ENCODE data around the gene CDPF1. TPM values are rescaled to one million over a fixed set of nuclear protein-coding genes. Genes with fewer than 3 reads are reported as not detected.

The CDPF1 gene
- polyA plus RNA-seq, 1 donor (not counting 4 experiments of a cell fraction or from before 2014, with no cell fraction given) = 5.9 TPM

- no peak overlapping the region for H2AFZ ChIP-seq (ENCODE audit: control insufficient read depth, low read length)
- peaks cover 3% of the 10 kb centered on the region for H3K4me1 ChIP-seq (ENCODE audit: control insufficient read depth, extremely low read depth, insufficient read depth, low read length)
- no peak for DNase-seq (ENCODE audit: low read depth, low spot score)
- dilution Hi-C loops (cut with MboI; ENCODE audit: extremely low pct_ligation_motif_present, low sequenced_read_pairs) = no loop called here
- no peak overlapping the region for H3K4me3 ChIP-seq (ENCODE audit: control insufficient read depth in 2 of 3, extremely low read depth in 1 of 3, insufficient read depth in 2 of 3, low read depth in 1 of 3, low read length in 3 of 3)
- no peaks in the 10 kb centered on the region for H3K9me1 ChIP-seq (ENCODE audit: control insufficient read depth, extremely low read depth, insufficient read depth, low read length)
- no peak for FAIRE-seq
- H3K9me3 ChIP-seq (ENCODE audit: control insufficient read depth, low read depth, low read length) = no peaks in the 10 kb centered on the region
- no peak overlapping the region for H3K27ac ChIP-seq (ENCODE audit: control insufficient read depth, insufficient read depth, low read length)
- H3K9ac ChIP-seq (ENCODE audit: control insufficient read depth, extremely low read depth, insufficient read depth, low read length) = no peak overlapping the region
- H3K36me3 ChIP-seq (ENCODE audit: control insufficient read depth in 2 of 2, extremely low read depth in 1 of 2, insufficient read depth in 2 of 2, low read length in 2 of 2) = peaks cover 13 to 24% of the 10 kb centered on the region in 2 experiments
- no peak overlapping the region for H3K4me2 ChIP-seq (ENCODE audit: control insufficient read depth, extremely low read depth, insufficient read depth, low read depth, low read length)
- no peak for TF ChIP-seq EZH2 (IDR thresholded peaks at IDR 0.05; ENCODE audit: low read length)
- no peaks in the 10 kb centered on the region for H3K27me3 ChIP-seq (ENCODE audit: control insufficient read depth, extremely low read depth, insufficient read depth, low read length)
- H4K20me1 ChIP-seq (ENCODE audit: control insufficient read depth, extremely low read depth, insufficient read depth, low read length) = no peaks in the 10 kb centered on the region
- H3K79me2 ChIP-seq (ENCODE audit: control insufficient read depth, insufficient read depth, low read length) = no peaks in the 10 kb centered on the region
Measured at GRCh38 chr22:46272762-46273431, 22.8 kb upstream of the CDPF1 start.

- Histone ChIP-seq H4K20me1 (ENCODE audit: control insufficient read depth, extremely low read depth, insufficient read depth, low read length) (no peaks in the 10 kb centered on the region), H3K4me3 (ENCODE audit: control insufficient read depth in 2 of 3, extremely low read depth in 1 of 3, insufficient read depth in 2 of 3, low read depth in 1 of 3, low read length in 3 of 3) (no peak overlapping the region), H3K27me3 (ENCODE audit: control insufficient read depth, extremely low read depth, insufficient read depth, low read length) (no peaks in the 10 kb centered on the region), H3K79me2 (ENCODE audit: control insufficient read depth, insufficient read depth, low read length) (no peaks in the 10 kb centered on the region), H3K4me2 (ENCODE audit: control insufficient read depth, extremely low read depth, insufficient read depth, low read depth, low read length) (no peak overlapping the region), H3K9ac (ENCODE audit: control insufficient read depth, extremely low read depth, insufficient read depth, low read length) (no peak overlapping the region), H3K9me1 (ENCODE audit: control insufficient read depth, extremely low read depth, insufficient read depth, low read length) (no peaks in the 10 kb centered on the region), H3K27ac (ENCODE audit: control insufficient read depth, insufficient read depth, low read length) (no peak overlapping the region), H3K36me3 (ENCODE audit: control insufficient read depth in 2 of 2, extremely low read depth in 1 of 2, insufficient read depth in 2 of 2, low read length in 2 of 2) (peaks cover 11 to 24% of the 10 kb centered on the region in 2 experiments), H3K4me1 (ENCODE audit: control insufficient read depth, extremely low read depth, insufficient read depth, low read length) (peaks cover 3% of the 10 kb centered on the region), H2AFZ (ENCODE audit: control insufficient read depth, low read length) (no peak overlapping the region), H3K9me3 (ENCODE audit: control insufficient read depth, low read depth, low read length) (no peaks in the 10 kb centered on the region)
- FAIRE-seq (no peak), DNase-seq (ENCODE audit: low read depth, low spot score) (no peak)
- dilution Hi-C loops (cut with MboI; ENCODE audit: extremely low pct_ligation_motif_present, low sequenced_read_pairs) = no loop called here
- no peak for TF ChIP-seq EZH2 (IDR thresholded peaks at IDR 0.05; ENCODE audit: low read length)
- no peak for TF ChIP-seq CTCF (optimal IDR thresholded peaks at IDR 0.05 in 1 of 3, IDR thresholded peaks at IDR 0.05 in 1 of 3, conservative IDR thresholded peaks at IDR 0.05 in 1 of 3; ENCODE audit: extremely low read depth in 1 of 3, insufficient read depth in 2 of 3, low read length in 3 of 3)
Measured at GRCh38 chr22:46272196-46272595, 22.1 kb upstream of the CDPF1 start.

GRCh38 chr22:46269564-46269963, 19.5 kb upstream of the CDPF1 start:
- H3K9me3 ChIP-seq (ENCODE audit: control insufficient read depth, low read depth, low read length) = no peaks in the 10 kb centered on the region
- no peaks in the 10 kb centered on the region for H3K79me2 ChIP-seq (ENCODE audit: control insufficient read depth, insufficient read depth, low read length)
- FAIRE-seq (no peak), DNase-seq (ENCODE audit: low read depth, low spot score) (no peak)
- no peaks in the 10 kb centered on the region for H3K27me3 ChIP-seq (ENCODE audit: control insufficient read depth, extremely low read depth, insufficient read depth, low read length)
- TF ChIP-seq CTCF (optimal IDR thresholded peaks at IDR 0.05 in 1 of 3, IDR thresholded peaks at IDR 0.05 in 1 of 3, conservative IDR thresholded peaks at IDR 0.05 in 1 of 3; ENCODE audit: extremely low read depth in 1 of 3, insufficient read depth in 2 of 3, low read length in 3 of 3) (no peak), EZH2 (IDR thresholded peaks at IDR 0.05; ENCODE audit: low read length) (no peak)
- H3K27ac ChIP-seq (ENCODE audit: control insufficient read depth, insufficient read depth, low read length) = no peak overlapping the region
- dilution Hi-C loops (cut with MboI; ENCODE audit: extremely low pct_ligation_motif_present, low sequenced_read_pairs) = no loop called here
- no peak overlapping the region for H3K4me2 ChIP-seq (ENCODE audit: control insufficient read depth, extremely low read depth, insufficient read depth, low read depth, low read length)
- no peaks in the 10 kb centered on the region for H4K20me1 ChIP-seq (ENCODE audit: control insufficient read depth, extremely low read depth, insufficient read depth, low read length)
- H3K4me3 ChIP-seq (ENCODE audit: control insufficient read depth in 2 of 3, extremely low read depth in 1 of 3, insufficient read depth in 2 of 3, low read depth in 1 of 3, low read length in 3 of 3) = no peak overlapping the region
- H3K36me3 ChIP-seq (ENCODE audit: control insufficient read depth in 2 of 2, extremely low read depth in 1 of 2, insufficient read depth in 2 of 2, low read length in 2 of 2) = peaks cover 7 to 14% of the 10 kb centered on the region in 2 experiments
- H3K9me1 ChIP-seq (ENCODE audit: control insufficient read depth, extremely low read depth, insufficient read depth, low read length) = no peaks in the 10 kb centered on the region
- no peak overlapping the region for H3K9ac ChIP-seq (ENCODE audit: control insufficient read depth, extremely low read depth, insufficient read depth, low read length)
- peaks cover 3% of the 10 kb centered on the region for H3K4me1 ChIP-seq (ENCODE audit: control insufficient read depth, extremely low read depth, insufficient read depth, low read length)
- H2AFZ ChIP-seq (ENCODE audit: control insufficient read depth, low read length) = no peak overlapping the region

Measured in keratinocyte (primary cell).